Uterus (tissue), 4 donors: ENCODE results near the gene PREPL. TPM values are rescaled to one million over a fixed set of nuclear protein-coding genes. Genes with fewer than 3 reads are reported as not detected.
A peak's percentile ranks its signal among the peaks of the same experiment; 100 is the strongest.

Experiments used
- DNase-seq, 2 donors: peaks; one replicate each; pipeline ENCODE4 v3.0.0-alpha.2; 2019 to 2020
- H3K27ac ChIP-seq, 2 donors: fragments of 200-600 bp; sonication (generic); 1 replicate in 1 of 2; 2 replicates in 1 of 2; pipeline ENCODE4 v1.5.1; 2016 to 2018
- H3K27me3 ChIP-seq, 2 donors: fragments of 200-600 bp; sonication (generic); one replicate each; pipeline ENCODE4 v1.5.1; 2018 to 2019; ENCODE audit warnings: control low read depth in 1 of 2
- H3K36me3 ChIP-seq, 2 donors: fragments of 200-600 bp; sonication (generic); one replicate each; pipeline ENCODE4 v1.5.1; 2019; ENCODE audit warnings: control low read depth in 1 of 2
- H3K4me1 ChIP-seq, 2 donors: fragments of 200-600 bp; sonication (generic); one replicate each; pipeline ENCODE4 v1.5.1; 2018 to 2019; ENCODE audit warnings: control low read depth in 1 of 2
- H3K4me3 ChIP-seq, 2 donors: fragments of 200-600 bp; sonication (generic); 1 replicate in 1 of 2; 2 replicates in 1 of 2; pipeline ENCODE4 v1.5.1; 2018 to 2019; ENCODE audit warnings: mild to moderate bottlenecking in 1 of 2
- H3K9me3 ChIP-seq, 2 donors: fragments of 200-600 bp; sonication (generic); one replicate each; pipeline ENCODE4 v1.5.1; 2019; ENCODE audit warnings: control low read depth in 1 of 2
- CTCF ChIP-seq, 4 experiments: fragments of 200-600 bp in 2 of 4; fragments of 450-650 bp in 2 of 4; sonication (generic) in 2 of 4; IDR thresholded peaks; one replicate each; pipeline ENCODE4 v1.5.1; 2016 to 2019; ENCODE audit warnings: antibody characterized with exemption in 4 of 4, mild to moderate bottlenecking in 2 of 4, moderate library complexity in 1 of 4
- POLR2A ChIP-seq, 2 donors: fragments of 450-650 bp; IDR thresholded peaks; one replicate each; pipeline ENCODE4 v1.6.1; 2016; ENCODE audit warnings: antibody characterized with exemption in 2 of 2, mild to moderate bottlenecking in 1 of 2, moderate library complexity in 1 of 2
- intact Hi-C: fragments of 100-400 bp; cut with DNase I; formaldehyde crosslinking; loops from one replicate; pipeline ENCODE4 v1.15.1; 2023; ENCODE audit warnings: low total_unique reads
- total RNA-seq, 4 donors: library from RNA; depleted of rRNA in 3 of 4; stranded (reverse); fragments of >200 nt in 3 of 4; gene quantifications; one replicate each; pipeline versions ENCODE4 v1.1.0 to v1.2.4, GENCODE V29; 2014 to 2023
- donor health status: DM: yes; HTN: yes; CAD: no.

PREPL gene
- total RNA-seq, 4 donors from 2014 or later, result 40.9 to 101 (median 61.1) TPM

- intact Hi-C loops, result no loop called here
- Histone ChIP-seq H3K27me3 (no peaks in the 10 kb centered on the region), H3K4me3 (no peak overlapping the region), H3K36me3 (no peaks in the 10 kb centered on the region), H3K9me3 (no peaks in the 10 kb centered on the region), H3K27ac (no peak overlapping the region), H3K4me1 (no peaks in the 10 kb centered on the region)
- DNase-seq, result no peak
- TF ChIP-seq POLR2A (IDR thresholded peaks at IDR 0.05) (no peak), CTCF (IDR thresholded peaks at IDR 0.05) (no peak)
These were observed 90.0 kb downstream of the PREPL start for GRCh38 chr2:44271296-44271695.

GRCh38 chr2:44269831-44270230 lies 91.5 kb downstream of the PREPL start:
- Histone ChIP-seq H3K36me3 (no peaks in the 10 kb centered on the region), H3K27ac (no peak overlapping the region), H3K9me3 (no peaks in the 10 kb centered on the region), H3K27me3 (no peaks in the 10 kb centered on the region), H3K4me1 (no peaks in the 10 kb centered on the region), H3K4me3 (no peak overlapping the region)
- intact Hi-C loops, result no loop called here
- TF ChIP-seq POLR2A (IDR thresholded peaks at IDR 0.05) (no peak), CTCF (IDR thresholded peaks at IDR 0.05) (no peak)
- DNase-seq, result no peak

GRCh38 chr2:44267796-44268648 lies 93.3 kb downstream of the PREPL start:
- Histone ChIP-seq H3K27me3 (no peaks in the 10 kb centered on the region), H3K27ac (peak overlapping the region; percentile 30 to 39), H3K4me1 (no peaks in the 10 kb centered on the region), H3K9me3 (no peaks in the 10 kb centered on the region), H3K4me3 (no peak overlapping the region), H3K36me3 (no peaks in the 10 kb centered on the region)
- intact Hi-C loops, result no loop called here
- TF ChIP-seq CTCF (IDR thresholded peaks at IDR 0.05), result no peak
- TF ChIP-seq POLR2A (IDR thresholded peaks at IDR 0.05), result no peak
- peak in 1 of 2 donors; percentile 20 for DNase-seq

Other genes with a start within 250 kb of the PREPL start
- 10 to 100 TPM; 26.6 to 63.3 (median 57.5) TPM for gene PPM1B, start 192.6 kb downstream of the PREPL start, total RNA-seq
- gene SLC3A1, start 86.0 kb downstream of the PREPL start, total RNA-seq, result under 1 TPM in 2 of 4 donors, not detected in 2; 0.26 to 0.30 TPM
- 10 to 100 TPM in 2 of 4 donors, 1 to 10 TPM in 2; 2.9 to 18.8 (median 11.2) TPM for gene CAMKMT, start 453 bp upstream of the PREPL start, total RNA-seq